Measurements from ENCODE around the gene HELZ.

The HELZ gene

DNA sequence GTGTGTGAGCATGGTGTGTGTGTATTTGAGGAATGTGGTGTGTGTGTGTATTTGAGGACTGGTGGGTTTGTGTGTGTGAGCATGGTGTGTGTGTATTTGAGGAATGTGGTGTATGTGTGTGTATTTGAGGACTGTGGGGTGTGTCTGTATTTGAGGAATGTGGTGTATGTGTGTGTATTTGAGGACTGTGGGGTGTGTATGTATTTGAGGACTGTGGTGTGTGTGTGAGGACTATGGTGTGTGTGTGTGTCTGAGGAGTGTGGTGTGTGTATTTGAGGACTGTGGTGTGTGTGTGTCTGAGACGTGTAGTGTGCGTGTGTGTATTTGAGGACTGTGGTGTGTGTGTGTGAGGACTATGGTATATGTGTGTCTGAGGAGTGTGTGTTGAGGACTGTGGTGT, 218.7 kb downstream of the HELZ start:
- no peak overlapping the region for H3K4me3 ChIP-seq (ENCODE audit: low read depth, low read length)
- TF ChIP-seq, protein P1, sequence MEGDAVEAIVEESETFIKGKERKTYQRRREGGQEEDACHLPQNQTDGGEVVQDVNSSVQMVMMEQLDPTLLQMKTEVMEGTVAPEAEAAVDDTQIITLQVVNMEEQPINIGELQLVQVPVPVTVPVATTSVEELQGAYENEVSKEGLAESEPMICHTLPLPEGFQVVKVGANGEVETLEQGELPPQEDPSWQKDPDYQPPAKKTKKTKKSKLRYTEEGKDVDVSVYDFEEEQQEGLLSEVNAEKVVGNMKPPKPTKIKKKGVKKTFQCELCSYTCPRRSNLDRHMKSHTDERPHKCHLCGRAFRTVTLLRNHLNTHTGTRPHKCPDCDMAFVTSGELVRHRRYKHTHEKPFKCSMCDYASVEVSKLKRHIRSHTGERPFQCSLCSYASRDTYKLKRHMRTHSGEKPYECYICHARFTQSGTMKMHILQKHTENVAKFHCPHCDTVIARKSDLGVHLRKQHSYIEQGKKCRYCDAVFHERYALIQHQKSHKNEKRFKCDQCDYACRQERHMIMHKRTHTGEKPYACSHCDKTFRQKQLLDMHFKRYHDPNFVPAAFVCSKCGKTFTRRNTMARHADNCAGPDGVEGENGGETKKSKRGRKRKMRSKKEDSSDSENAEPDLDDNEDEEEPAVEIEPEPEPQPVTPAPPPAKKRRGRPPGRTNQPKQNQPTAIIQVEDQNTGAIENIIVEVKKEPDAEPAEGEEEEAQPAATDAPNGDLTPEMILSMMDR (IDR thresholded peaks at IDR 0.05; ENCODE audit: insufficient read depth, low read length, missing control alignments), result no peak
- DNase-seq (ENCODE audit: low read depth, low spot score), result no peak
- ChIA-PET POLR2A (no interaction called here), CTCF (no interaction called here)

DNA sequence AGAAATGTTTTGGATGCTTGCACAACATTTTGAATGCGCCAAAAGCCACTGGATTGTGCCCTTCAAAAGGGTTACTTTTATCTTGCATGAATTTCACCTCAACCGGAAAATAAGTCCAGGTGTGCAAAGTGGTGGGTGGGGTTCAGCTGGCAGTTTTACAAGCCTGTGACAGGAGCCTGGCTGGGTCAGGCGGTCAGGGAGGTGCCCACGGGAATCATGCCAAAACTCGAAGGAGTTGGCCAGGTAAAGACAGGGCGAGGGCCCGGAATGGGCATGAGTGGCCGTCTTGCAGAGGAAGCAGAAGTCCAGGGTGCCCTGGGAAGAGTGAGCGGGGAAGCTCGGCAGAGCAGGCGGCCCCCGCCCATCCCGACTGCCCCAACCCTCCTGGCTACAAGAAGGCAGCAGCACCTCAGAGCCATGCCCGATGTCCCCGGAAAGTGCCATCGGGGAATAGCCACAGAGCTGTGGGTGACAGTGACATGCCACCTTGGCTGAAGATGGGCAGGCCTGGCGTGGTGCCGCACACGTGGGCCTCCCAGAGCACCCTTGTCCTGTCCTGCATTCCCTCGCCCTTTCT, 219.7 kb downstream of the HELZ start:
- POLR2A ChIA-PET, result no interaction called here
- no peak overlapping the region for H3K4me3 ChIP-seq (ENCODE audit: low read depth, low read length)
- no peak for DNase-seq (ENCODE audit: low read depth, low spot score)
- CTCF ChIA-PET, result no interaction called here
- TF ChIP-seq, protein P1 (IDR thresholded peaks at IDR 0.05; ENCODE audit: insufficient read depth, low read length, missing control alignments), result no peak

DNA sequence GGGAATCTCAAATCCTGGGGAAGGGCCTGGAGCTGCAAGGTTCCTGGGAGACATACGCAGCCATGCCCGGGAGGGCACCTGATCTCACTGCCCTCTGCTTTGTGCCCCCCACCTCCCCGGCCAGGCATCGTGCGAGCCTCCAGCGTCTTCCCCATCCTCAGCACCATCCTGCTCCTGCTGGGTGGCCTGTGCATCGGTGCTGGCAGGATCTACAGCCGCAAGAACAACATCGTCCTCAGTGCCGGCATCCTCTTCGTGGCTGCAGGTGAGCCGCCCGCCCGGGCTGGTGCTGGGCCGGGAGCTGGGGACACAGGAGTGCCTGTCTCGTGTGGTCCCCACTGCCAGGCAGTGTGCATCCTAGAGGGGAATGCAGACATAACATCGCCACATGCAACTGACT, 220.3 kb downstream of the HELZ start:
- DNase-seq (ENCODE audit: low read depth, low spot score), result no peak
- ChIA-PET POLR2A (no interaction called here), CTCF (no interaction called here)
- no peak overlapping the region for H3K4me3 ChIP-seq (ENCODE audit: low read depth, low read length)
- TF ChIP-seq, protein P1 (IDR thresholded peaks at IDR 0.05; ENCODE audit: insufficient read depth, low read length, missing control alignments), result no peak

DNA sequence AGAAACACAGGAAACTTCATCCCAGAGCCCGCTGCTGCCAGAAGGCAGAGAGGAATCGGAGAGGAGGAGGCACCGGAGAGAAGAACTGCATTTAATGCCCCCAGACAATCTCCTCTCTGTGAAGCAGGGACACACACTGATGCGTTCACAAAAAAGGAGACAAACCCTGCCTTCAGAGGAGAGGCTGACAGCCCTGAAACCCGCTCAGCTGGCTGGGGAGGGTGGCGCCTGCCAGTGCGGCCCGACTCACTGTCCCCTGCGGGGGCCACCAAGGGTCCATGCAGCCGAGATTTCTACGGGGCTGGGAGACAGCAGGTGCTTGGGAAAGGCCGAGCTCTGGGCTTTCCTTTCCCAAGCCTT, 222.6 kb downstream of the HELZ start:
- POLR2A ChIA-PET, result no interaction called here
- TF ChIP-seq, protein P1 (IDR thresholded peaks at IDR 0.05; ENCODE audit: insufficient read depth, low read length, missing control alignments), result no peak
- no peak overlapping the region for H3K4me3 ChIP-seq (ENCODE audit: low read depth, low read length)
- no peak for DNase-seq (ENCODE audit: low read depth, low spot score)
- CTCF ChIA-PET, result no interaction called here

DNA sequence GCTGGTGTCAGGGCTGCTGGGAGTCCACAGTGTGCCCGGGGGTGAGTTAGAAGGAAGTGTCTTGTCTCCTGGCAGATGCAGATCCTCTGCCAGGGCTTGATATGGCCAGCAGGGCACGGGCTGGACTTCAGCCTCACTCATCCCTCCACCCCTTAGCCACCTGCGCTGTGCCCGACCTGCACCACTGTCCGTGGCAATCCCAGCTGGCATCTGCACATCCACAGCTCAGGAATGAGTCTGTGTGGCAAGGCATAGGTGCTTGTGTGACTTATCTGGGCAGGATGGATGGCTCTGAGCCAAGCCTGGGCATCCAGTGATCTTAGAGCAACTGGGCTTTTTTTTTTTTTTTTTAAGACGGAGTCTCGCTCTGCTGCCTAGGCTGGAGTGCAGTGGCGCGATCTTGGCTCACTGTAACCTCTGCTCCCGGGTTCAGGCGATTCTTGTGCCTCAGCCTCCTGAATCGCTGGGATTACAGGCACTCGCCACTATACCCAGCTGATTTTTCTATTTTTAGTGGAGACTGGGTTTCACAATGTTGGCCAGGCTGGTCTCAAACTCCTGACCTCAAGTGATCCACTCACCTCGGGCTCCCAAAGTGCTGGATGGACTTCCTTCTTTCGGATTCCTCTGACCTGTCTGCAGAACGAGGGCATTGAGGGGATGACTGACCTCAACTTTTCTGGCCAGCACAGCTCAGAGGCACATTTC, 223.1 kb downstream of the HELZ start:
- CTCF ChIA-PET, result no interaction called here
- POLR2A ChIA-PET, result no interaction called here
- no peak for DNase-seq (ENCODE audit: low read depth, low spot score)

DNA sequence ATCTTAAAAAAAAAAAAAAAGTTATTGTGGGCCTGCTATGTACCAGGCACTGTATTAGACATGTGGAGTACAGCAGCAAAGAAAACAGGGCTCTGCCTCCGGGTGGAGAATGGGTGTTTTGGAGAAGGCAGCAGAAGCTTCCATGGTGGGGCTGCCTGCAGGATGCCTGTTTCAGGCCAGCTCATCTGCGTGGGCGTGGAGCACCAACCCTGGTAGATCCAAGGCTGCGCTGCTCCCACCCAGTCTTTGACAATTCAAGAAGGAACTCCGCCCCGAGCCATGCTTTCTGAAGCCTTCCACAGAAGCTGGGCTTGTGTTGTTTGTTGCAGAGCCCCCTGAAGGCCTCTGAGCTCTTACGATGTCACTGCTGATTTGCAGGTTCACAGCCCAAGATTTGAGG, 223.8 kb downstream of the HELZ start:
- no peak overlapping the region for H3K4me3 ChIP-seq (ENCODE audit: low read depth, low read length)
- TF ChIP-seq, protein P1 (IDR thresholded peaks at IDR 0.05; ENCODE audit: insufficient read depth, low read length, missing control alignments), result no peak
- ChIA-PET POLR2A (no interaction called here), CTCF (no interaction called here)
- no peak for DNase-seq (ENCODE audit: low read depth, low spot score)

More for the DNA sequence above, 223.1 kb downstream of the HELZ start:
- H3K4me3 ChIP-seq (ENCODE audit: low read depth, low read length), result no peak overlapping the region
- TF ChIP-seq, protein P1 (IDR thresholded peaks at IDR 0.05; ENCODE audit: insufficient read depth, low read length, missing control alignments), result no peak
